Neural progenitor cell (in vitro differentiated cells): ENCODE measurements around the gene RAB3IL1.

Experiments used
- EZH2phosphoT487 ChIP-seq: fragments of 200-600 bp; sonication (generic); IDR thresholded peaks from 2 replicates; pipeline ENCODE4 v1.6.1; 2017; ENCODE audit warnings: antibody characterized with exemption
- TF ChIP-seq, protein P1 (sequence below): fragments of 200-600 bp; sonication (generic); IDR thresholded peaks from 2 replicates; pipeline ENCODE4 v1.5.1; 2017; ENCODE audit warnings: antibody characterized with exemption, mild to moderate bottlenecking

DNA sequence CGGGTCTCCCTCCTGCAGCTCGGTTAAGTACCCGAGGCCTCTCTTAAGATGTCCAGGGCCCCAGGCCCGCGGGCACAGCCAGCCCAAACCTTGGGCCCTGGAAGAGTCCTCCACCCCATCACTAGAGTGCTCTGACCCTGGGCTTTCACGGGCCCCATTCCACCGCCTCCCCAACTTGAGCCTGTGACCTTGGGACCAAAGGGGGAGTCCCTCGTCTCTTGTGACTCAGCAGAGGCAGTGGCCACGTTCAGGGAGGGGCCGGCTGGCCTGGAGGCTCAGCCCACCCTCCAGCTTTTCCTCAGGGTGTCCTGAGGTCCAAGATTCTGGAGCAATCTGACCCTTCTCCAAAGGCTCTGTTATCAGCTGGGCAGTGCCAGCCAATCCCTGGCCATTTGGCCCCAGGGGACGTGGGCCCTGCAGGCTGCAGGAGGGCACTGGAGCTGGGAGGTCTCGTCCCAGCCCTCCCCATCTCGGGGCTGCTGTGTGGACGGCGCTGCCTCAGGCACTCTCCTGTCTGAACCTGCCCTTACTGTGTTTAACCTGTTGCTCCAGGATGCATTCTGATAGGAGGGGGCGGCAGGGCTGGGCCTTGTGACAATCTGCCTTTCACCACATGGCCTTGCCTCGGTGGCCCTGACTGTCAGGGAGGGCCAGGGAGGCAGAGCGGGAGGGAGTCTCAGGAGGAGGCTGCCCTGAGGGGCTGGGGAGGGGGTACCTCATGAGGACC lies 51.0 kb downstream of the RAB3IL1 start:
- TF ChIP-seq, protein P1, sequence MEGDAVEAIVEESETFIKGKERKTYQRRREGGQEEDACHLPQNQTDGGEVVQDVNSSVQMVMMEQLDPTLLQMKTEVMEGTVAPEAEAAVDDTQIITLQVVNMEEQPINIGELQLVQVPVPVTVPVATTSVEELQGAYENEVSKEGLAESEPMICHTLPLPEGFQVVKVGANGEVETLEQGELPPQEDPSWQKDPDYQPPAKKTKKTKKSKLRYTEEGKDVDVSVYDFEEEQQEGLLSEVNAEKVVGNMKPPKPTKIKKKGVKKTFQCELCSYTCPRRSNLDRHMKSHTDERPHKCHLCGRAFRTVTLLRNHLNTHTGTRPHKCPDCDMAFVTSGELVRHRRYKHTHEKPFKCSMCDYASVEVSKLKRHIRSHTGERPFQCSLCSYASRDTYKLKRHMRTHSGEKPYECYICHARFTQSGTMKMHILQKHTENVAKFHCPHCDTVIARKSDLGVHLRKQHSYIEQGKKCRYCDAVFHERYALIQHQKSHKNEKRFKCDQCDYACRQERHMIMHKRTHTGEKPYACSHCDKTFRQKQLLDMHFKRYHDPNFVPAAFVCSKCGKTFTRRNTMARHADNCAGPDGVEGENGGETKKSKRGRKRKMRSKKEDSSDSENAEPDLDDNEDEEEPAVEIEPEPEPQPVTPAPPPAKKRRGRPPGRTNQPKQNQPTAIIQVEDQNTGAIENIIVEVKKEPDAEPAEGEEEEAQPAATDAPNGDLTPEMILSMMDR: no peak
- no peak for TF ChIP-seq EZH2phosphoT487
